Endothelial cell of coronary artery (primary cell): ENCODE measurements around the gene LAMA3. TPM values are rescaled to one million over a fixed set of nuclear protein-coding genes. Genes with fewer than 3 reads are reported as not detected.

Experiments used
- total RNA-seq: library from RNA; depleted of rRNA; stranded (reverse); fragments of >200 nt; gene quantifications from 2 replicates; pipeline ENCODE4 v1.2.3, GENCODE V29; 2014

The LAMA3 gene, protein sequence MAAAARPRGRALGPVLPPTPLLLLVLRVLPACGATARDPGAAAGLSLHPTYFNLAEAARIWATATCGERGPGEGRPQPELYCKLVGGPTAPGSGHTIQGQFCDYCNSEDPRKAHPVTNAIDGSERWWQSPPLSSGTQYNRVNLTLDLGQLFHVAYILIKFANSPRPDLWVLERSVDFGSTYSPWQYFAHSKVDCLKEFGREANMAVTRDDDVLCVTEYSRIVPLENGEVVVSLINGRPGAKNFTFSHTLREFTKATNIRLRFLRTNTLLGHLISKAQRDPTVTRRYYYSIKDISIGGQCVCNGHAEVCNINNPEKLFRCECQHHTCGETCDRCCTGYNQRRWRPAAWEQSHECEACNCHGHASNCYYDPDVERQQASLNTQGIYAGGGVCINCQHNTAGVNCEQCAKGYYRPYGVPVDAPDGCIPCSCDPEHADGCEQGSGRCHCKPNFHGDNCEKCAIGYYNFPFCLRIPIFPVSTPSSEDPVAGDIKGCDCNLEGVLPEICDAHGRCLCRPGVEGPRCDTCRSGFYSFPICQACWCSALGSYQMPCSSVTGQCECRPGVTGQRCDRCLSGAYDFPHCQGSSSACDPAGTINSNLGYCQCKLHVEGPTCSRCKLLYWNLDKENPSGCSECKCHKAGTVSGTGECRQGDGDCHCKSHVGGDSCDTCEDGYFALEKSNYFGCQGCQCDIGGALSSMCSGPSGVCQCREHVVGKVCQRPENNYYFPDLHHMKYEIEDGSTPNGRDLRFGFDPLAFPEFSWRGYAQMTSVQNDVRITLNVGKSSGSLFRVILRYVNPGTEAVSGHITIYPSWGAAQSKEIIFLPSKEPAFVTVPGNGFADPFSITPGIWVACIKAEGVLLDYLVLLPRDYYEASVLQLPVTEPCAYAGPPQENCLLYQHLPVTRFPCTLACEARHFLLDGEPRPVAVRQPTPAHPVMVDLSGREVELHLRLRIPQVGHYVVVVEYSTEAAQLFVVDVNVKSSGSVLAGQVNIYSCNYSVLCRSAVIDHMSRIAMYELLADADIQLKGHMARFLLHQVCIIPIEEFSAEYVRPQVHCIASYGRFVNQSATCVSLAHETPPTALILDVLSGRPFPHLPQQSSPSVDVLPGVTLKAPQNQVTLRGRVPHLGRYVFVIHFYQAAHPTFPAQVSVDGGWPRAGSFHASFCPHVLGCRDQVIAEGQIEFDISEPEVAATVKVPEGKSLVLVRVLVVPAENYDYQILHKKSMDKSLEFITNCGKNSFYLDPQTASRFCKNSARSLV (N-terminal part only)
- 3.0 and 3.1 TPM in 2 replicates for total RNA-seq

DNA sequence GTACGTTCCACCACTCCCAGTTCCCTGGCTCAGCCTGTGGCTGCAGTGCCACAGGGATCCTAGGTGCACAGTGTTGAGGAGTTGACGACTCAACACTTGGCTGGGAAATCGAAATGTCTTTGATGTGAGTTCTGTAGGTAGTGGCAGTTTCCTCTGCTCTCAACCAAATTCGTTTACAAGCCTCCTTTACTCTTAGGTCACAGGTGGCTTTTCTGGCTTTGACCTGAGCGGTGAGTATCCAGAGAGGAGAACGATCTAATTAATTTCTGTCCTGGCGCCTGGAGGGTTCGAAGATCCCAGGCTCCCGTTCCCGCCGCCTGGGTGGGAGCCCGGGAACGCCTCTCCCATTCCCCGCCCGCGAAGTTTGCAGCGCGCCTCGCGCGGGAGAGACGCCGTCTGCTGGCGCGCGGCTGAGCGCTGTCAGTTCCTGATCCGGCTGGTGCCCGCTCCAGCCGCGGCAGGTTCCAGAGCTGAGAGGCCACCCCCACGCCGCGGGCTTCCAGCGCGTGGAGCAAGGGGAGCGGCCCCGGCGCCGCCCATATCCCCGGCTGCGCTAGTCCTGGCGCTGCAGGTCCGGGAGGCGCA, at the start of gene LAMA3:
TSS of gene LAMA3 (plus strand) at position 423 of the 585 bp plus-strand sequence. CDS start 231 bp downstream, outside the sequence.

DNA sequence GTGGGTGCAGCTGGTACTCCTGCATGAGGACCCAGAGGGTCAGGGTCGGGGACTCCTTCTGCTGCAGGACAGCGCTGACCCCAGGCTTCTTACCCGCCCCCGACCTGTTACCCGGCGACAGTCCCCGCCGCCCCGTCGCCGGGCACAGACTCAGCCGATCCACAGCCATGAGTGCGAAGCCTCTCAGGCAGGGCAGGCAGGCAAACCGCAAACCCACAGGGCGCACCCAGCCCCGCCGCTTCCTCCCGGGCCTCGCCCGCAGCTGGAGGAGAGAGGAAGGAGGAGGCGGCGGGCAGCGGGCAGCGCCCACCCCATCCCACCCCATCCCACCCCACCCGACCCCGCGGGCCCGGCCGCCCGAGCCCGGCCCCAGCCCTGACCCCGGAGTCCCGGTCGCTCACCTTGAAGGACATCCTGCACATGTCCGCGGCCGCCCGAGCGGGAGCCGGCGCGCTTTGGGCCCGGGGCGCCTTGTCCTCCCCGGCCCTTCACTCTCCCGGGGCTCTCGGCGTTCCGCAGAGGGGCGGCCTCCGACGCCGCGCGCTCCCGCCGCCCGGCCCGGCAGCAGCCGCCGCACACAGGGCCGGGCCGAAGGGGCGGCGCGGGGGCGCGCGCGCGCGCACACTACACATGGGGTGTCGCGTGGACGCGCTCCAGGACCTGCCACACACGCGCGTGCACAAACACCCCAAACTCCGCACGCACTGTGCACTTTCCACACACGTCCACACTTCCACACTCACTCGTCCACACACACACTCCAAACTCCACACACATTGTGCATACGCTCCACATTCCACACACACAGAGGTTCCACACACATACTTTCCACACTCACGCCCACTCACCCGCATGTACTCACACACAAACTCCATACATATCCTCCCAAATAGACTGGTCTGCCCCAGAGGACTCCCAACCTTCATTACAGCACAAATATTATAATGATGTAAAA, 26.7 kb upstream of the LAMA3 start, which contains the start of gene ANKRD29:
TSS of gene ANKRD29 (minus strand) at position 603 of the 955 bp plus-strand sequence. CDS start at position 422, 181 bp downstream.

Other genes with a start within 250 kb of the LAMA3 start
- gene RIOK3, start 236.2 kb upstream of the LAMA3 start, total RNA-seq = 51.3 and 76.0 TPM in 2 replicates
- 19.3 and 23.3 TPM in 2 replicates for gene RMC1, start 185.9 kb upstream of the LAMA3 start, total RNA-seq
- gene NPC1, start 102.9 kb upstream of the LAMA3 start, total RNA-seq = 24.7 and 33.8 TPM in 2 replicates
- 0.27 and 0.85 TPM in 2 replicates for gene ANKRD29, start 26.5 kb upstream of the LAMA3 start, total RNA-seq